Pons (tissue), 1 donor: Measurements from ENCODE around the gene SLC5A6.
A peak's percentile ranks its signal among the peaks of the same experiment; 100 is the strongest.

Experiments used
- DNase-seq: peaks from one replicate; pipeline ENCODE4 v3.0.0-alpha.2; 2016; ENCODE audit warnings: low spot score

The SLC5A6 gene

GRCh38 chr2:27211943-27212625, at the start of gene SLC5A6, which contains the start of gene ATRAID:
SLC5A6 (minus strand) TSS chr2:27212268; CDS start chr2:27207650, 4,618 bp downstream.
ATRAID (plus strand) TSS chr2:27212041; CDS start chr2:27212369, 328 bp downstream.
- DNase-seq, result peak; percentile 85

- DNase-seq, result no peak
Measured at GRCh38 chr2:27261241-27261925, 49.3 kb upstream of the SLC5A6 start.

GRCh38 chr2:27258051-27258450, 46.0 kb upstream of the SLC5A6 start:
- no peak for DNase-seq

DNA sequence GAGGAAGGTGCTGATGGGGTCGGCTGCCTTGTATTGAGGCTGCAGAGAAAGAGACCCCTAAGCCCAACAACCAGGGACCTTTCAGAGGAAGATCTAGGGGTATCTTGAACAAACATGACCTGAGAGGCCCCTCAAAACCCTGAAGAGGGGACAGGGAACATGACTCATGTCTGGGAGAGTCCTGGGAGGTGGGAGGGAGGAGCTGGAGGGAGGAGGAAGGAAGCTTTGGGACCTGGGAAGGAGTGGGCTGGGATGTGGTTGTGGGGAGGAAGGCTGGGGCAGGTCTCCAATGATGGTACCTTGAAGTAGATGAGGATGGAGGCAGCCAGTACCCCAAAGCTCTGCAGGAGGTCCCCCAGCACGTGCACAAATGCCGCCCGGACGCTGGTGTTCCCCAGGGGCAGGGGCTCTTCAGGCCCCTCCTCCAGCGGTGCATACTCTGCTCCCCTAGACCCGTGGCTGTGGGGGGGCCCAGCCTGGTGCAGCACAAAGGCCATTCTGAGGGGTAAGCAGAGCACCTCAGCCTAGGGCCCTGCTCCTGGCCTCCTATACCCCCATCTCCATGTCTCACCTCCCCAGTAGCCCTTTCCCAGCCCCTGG, 44.9 kb upstream of the SLC5A6 start:
- DNase-seq, result no peak

- no peak for DNase-seq
Measured at GRCh38 chr2:27255660-27256059, 43.6 kb upstream of the SLC5A6 start.

DNA sequence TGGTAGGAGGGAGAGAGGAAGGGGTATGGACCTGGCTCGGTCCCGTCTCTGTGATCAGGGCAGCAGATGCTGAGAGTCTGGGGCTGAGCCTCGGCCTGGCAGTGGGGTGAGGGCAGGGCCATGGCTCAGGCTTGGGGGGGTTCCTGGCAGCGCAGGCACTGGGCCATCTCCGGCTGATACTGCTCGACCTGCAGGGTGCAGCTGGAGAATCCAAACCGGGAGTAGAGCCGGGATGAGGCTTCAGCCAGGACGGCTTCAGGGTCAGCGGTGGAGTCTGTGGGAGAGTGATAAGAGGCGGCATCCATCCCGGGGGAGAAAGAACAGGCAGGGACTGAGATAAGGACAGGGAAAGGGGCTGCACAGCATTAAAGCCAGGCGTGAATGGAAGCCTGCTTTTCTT, 43.1 kb upstream of the SLC5A6 start:
- no peak for DNase-seq

DNA sequence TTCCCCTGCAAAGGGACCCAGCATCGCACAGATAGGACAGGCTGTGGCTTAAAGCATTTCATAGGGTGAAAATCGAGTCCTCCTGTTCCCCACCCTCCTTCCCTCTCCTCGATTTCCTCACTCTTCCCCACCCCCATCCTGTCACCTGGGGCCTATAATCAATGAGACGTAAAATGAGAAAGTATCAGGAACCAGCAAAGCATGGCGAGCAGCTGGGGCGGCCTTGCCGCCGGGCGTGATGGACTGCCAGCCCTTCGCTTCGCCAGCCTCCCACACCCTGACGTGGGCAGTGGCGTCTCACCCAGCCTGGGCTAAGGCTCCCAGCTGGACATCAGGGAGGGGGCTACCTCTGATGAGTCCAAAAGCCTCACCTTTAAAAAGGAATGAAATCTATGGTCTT, 39.7 kb upstream of the SLC5A6 start:
- no peak for DNase-seq

DNA sequence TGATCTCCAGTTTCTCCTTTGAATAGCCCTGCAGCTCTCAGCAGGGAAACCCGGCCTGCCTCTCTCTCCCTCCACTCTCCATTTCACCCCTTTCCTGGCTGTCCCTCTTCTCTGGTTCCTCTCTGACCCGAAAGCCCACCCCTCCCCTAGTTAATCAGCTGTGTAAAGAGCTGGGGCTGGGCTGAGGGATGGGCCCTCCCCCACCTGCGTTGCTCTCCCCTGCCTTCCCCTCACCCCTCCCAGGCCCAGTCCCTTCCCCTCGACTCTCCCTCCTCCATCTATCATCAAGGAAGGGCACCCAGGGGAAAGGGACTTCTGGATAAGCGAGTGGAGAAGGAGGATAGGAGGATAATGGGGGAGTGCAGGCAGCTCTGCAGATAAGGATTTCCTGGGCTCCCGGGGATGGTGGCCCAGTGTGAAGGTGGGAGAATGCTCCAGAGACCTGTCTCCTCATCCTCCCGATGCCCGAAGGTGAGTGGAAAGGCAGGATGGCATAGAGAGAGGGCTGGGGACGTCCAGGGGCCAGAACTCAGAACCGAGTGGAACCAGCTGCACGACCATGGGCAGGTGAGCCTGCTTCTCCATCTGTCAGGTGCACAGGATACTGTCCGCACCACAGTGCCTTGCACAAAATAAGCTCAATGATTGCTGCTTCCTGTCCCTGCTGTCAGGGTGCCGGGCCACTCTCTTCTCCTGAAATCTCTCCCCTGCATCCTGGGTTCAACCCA, 38.7 kb upstream of the SLC5A6 start:
- no peak for DNase-seq

DNA sequence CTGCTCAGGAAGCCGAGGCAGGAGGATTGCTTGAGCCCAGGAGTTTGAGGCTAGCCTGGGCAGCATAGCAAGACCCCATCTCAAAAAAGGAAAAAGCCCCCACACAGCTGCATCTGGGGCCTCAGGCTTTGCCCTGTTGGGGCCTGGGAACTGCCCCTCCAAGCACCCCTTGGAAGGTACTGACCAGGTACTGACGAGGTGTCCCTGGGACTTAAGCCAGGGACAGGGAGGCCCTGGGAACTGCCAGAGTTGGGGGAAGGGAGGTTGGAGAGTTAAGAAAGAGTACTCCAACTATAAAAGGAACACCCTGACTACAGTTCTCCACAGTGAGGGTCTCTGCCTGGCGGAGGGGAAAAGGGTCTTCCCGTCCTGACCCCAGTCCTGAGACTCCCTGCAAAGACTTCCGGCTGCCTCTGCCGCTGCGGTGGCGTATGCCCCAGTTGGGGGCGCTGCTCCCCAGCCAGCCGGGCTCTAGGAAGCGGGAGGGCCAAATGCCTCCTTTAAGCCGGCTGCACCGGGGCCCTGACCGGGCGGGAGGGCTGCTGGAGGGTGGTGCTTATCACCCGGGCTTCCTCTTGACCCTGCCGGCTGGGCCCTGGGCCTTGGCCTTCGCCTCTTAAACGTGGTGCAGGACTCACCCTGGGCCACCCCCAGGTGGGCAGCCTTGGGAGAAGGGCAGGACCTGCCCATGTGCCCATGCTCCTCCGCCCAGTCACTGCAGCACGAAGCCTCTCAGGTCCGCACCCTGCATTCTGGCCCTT, 38.0 kb upstream of the SLC5A6 start:
- DNase-seq, result peak; percentile 3

- DNase-seq, result no peak
Measured at GRCh38 chr2:27249159-27249890, 37.3 kb upstream of the SLC5A6 start.

- DNase-seq, result no peak
Measured at GRCh38 chr2:27247893-27248292, 35.8 kb upstream of the SLC5A6 start.

DNA sequence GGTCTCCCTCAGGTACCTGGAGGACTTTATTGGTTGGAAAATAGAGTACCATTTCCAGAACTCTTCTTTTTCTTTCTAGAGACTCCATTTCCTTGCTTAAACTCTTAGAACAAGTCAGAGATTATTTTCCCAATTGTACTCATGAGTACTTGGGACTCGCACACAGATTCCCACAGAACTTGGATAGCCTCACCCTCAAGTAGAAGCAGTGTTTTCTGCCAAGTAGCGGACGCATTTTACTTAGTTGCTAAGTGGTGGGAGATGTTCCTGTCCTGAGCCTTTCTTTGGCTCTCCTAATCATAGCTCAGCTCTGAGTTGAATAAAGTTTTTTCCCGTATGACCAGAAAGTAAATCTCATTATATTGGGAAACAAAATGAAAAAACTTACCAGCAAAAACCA, 33.6 kb upstream of the SLC5A6 start:
- DNase-seq, result peak; percentile 4

DNA sequence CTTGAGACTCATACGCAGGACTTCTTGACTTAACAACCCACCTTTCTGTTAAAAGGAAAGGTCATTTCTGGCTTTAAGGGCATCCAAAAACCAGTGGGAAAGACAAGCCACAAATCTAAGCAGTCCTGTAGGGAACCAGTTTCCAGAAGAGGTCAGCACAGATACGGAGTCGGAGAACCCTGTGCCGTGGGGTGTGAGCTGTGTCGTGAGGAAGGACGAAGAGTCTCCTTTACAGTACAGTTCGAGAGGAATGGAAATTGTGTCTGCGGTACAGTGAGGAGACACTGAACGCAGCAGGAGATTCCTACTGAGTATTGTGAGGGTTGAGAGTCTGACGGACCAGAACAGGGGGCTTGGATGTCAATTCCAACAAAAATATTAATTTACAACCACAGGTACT, 33.0 kb upstream of the SLC5A6 start:
- DNase-seq, result no peak

DNA sequence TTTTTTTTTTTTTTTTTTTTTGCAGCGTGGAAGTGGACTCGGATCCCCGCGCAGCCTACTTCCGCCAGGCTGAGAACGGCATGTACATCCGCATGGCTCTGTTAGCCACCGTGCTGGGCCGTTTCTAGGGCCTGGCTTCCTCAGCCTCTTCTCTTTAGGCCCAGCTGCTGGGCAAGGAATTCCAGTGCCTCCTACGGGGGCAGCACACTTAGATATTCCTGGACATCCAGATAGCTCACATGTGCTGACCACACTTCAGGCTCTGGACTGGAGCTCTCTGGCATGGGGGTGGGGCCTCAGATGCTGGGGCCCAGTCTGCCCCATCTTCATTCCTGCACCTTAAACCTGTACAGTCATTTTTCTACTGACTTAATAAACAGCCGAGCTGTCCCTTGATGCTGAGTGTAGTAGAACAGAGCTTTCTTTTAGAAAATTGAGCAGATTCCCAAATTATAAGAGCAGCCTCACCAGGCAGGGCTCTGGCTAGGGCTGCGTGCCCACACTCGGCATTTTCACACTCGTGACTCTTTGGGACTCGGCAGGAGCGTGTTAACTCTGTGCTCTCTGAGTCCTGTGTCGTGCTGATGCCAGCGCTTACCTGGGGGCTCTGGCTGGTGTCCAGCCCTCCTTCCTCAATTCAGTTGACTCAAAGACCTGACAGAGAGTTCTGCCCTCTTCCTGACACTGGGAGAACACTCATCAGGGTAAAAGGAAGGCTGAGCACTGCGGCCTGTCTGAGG, 31.5 kb upstream of the SLC5A6 start:
- DNase-seq, result no peak

GRCh38 chr2:27242614-27242951, 30.5 kb upstream of the SLC5A6 start:
- no peak for DNase-seq

GRCh38 chr2:27241761-27242613, 29.9 kb upstream of the SLC5A6 start:
- no peak for DNase-seq

DNA sequence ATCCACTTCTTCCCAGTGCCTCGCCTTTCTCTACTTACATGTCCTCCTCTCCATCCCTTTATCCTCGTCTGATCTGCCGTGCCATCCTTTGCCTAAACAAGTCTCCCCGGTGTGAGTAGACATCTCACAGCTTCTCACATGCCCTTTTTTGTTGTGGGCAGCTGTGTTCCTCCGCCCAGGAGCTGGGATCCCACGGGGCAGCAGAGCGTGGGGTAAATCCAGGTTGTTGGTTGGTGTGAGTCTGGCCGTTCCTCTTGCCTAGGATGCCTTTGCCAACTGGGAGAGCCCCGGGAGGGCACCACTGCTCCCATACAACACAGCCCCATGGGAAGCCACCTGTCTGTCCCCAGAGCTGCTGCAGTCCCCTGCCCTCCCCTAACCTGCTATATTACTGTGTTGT, 28.3 kb upstream of the SLC5A6 start:
- no peak for DNase-seq

DNA sequence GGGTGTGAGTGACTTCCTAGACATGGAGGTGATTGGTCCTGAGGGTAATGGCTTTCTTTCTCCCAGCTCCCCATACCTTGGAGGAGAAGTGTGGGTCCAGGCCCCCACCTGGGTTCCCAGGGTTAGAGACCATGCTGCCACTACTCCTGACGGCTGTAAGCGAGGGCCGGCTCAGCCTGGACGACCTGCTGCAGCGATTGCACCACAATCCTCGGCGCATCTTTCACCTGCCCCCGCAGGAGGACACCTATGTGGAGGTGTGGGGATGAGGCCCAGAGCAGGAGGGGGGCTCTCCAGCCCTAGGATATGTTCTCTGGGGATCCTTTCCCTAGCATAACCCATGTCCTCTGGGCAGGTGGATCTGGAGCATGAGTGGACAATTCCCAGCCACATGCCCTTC, 26.9 kb upstream of the SLC5A6 start:
- DNase-seq, result no peak

DNA sequence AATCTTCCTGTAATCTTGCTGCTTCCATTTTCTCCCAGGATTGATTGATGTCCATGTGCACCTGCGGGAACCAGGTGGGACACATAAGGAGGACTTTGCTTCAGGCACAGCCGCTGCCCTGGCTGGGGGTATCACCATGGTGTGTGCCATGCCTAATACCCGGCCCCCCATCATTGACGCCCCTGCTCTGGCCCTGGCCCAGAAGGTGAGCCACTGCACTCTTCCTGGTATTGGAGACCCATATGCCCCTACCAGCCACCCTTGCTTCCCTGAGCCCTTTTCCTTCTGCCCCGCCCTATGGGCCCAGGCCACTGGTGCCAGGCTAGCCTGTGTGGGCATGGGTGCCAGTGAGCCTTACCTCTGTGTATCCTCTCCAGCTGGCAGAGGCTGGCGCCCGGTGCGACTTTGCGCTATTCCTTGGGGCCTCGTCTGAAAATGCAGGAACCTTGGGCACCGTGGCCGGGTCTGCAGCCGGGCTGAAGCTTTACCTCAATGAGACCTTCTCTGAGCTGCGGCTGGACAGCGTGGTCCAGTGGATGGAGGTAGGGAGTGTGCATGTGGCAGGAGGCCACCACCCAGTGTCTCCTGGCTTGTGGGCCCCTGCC, 25.4 kb upstream of the SLC5A6 start:
- DNase-seq, result no peak
